Body of pancreas (tissue), 4 donors: Measurements from ENCODE around the gene RASL12. TPM values are rescaled to one million over a fixed set of nuclear protein-coding genes. Genes with fewer than 3 reads are reported as not detected.

Source experiments
- ATAC-seq: fragments of 150-250 bp; one replicate; pipeline ENCODE4 v1.9.1; 2016
- DNase-seq, 4 donors: peaks; one replicate each; pipeline ENCODE4 v3.0.0-alpha.2; 2019
- H3K27ac ChIP-seq, 4 donors: fragments of 200-600 bp; sonication (generic); 1 replicate in 3 of 4; 2 replicates in 1 of 4; pipeline versions ENCODE4 v1.5.1 to v1.6.1; 2016 to 2019; ENCODE audit warnings: mild to moderate bottlenecking in 1 of 4, mixed read lengths in 1 of 4, moderate library complexity in 1 of 4
- H3K27me3 ChIP-seq, 2 donors: fragments of 200-600 bp; sonication (generic); one replicate each; pipeline ENCODE4 v1.6.0; 2016; ENCODE audit warnings: mild to moderate bottlenecking in 1 of 2
- H3K36me3 ChIP-seq, 2 donors: fragments of 200-600 bp; sonication (generic); replicated peaks in 1 of 2; 2 replicates each; pipeline ENCODE4 v1.5.1; 2016; ENCODE audit warnings: low read depth in 2 of 2; ENCODE audit not compliant: insufficient read depth in 1 of 2
- H3K4me1 ChIP-seq: fragments of 200-600 bp; sonication (generic); one replicate; pipeline ENCODE4 v1.6.0; 2016
- H3K4me3 ChIP-seq, 2 donors: fragments of 200-600 bp; sonication (generic); 1 replicate in 1 of 2; 2 replicates in 1 of 2; pipeline ENCODE4 v1.5.1; 2016 to 2019
- H3K9me3 ChIP-seq, 3 donors: fragments of 200-600 bp; sonication (generic); 1 replicate in 2 of 3; 2 replicates in 1 of 3; pipeline ENCODE4 v1.5.1; 2016
- POLR2A ChIP-seq, 3 donors: fragments of 450-650 bp; IDR thresholded peaks; one replicate each; pipeline ENCODE4 v1.6.1; 2016; ENCODE audit warnings: antibody characterized with exemption in 3 of 3, mild to moderate bottlenecking in 2 of 3
- WGBS, 2 donors: methylation state at CpG; one replicate each; pipeline ENCODE4 v1.1.5; 2017; 5-methylcytosine and 5-hydroxymethylcytosine counted together
- intact Hi-C: fragments of 100-400 bp; cut with DNase I; formaldehyde crosslinking; loops from one replicate; pipeline ENCODE4 v1.15.1; 2023
- total RNA-seq, 2 donors: library from RNA; depleted of rRNA; stranded (reverse); fragments of >200 nt; gene quantifications; one replicate each; pipeline ENCODE4 v1.1.0, GENCODE V29; 2016
- TF ChIP-seq, protein P1 (sequence below), 7 experiments: fragments of 450-650 bp in 4 of 7; fragments of 200-600 bp in 3 of 7; sonication (generic) in 3 of 7; IDR thresholded peaks; one replicate each; pipeline ENCODE4 v1.5.1; 2016 to 2019; ENCODE audit warnings: antibody characterized with exemption in 7 of 7

RASL12 gene
- total RNA-seq, 2 donors from 2014 or later: 3.1 to 4.6 TPM

DNA sequence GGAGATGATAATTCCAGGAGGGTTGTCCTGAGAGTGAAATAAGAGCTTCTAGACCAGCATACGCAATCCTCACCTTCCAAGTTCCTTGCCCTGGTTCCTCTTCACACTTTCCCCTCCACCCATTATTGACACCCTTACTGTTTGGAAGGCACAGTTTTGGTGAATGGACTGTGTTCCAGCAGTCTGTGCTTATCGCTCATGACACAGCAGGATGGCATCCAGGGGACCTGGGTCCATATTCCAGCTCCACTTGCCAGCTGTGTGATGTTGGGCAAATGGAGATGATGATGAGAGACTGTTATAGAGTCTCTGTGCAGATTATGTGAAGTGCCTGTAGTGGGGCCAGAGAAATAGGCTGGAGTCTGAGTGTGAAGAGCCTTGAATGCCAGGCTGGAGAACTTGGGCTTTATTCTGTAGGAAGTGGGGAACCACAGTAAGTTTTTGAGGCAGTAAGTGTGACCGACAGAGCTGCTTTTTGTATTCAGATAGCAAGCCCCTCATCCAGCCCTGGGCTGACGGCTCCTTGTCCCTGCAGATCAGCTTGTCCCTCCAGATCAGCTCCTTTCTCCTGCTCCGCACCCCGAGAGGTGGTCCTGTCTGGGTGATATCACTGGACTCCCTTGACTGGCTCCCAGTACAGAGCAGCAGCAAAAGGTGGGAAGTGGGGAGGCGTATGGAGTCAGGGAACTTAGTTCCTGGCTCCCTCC, 16.9 kb upstream of the RASL12 start:
- intact Hi-C loops: no loop called here
- no peak overlapping the region for H3K27ac ChIP-seq
- no peak for ATAC-seq

DNA sequence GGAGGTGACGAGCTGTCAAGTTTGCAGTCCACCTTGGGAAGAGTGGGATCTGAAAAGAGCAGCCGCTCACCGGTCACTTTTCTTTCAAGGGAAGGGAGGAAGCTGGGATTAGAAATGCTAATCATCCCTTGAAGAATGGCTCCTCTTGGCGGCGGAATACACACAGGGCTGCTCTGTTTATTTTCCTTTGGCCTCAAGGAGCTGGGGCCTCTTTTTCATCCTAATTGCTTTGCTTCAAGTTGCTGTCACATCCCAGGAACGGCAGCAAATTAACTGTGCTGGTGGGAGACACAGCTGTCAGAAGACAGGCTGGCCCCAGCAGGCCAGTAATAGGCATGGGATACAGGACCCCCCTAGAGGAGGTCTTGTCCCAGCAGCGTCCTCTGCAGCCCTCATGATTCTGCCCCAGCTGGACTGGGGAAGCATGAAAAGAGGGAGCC, 15.5 kb upstream of the RASL12 start:
- Histone ChIP-seq H3K27ac (no peak overlapping the region), H3K36me3 (no peaks in the 10 kb centered on the region), H3K4me1 (peaks cover 1% of the 10 kb centered on the region), H3K27me3 (no peaks in the 10 kb centered on the region), H3K4me3 (no peak overlapping the region), H3K9me3 (no peaks in the 10 kb centered on the region)
- no peak for TF ChIP-seq POLR2A (IDR thresholded peaks at IDR 0.05)
- TF ChIP-seq, protein P1, sequence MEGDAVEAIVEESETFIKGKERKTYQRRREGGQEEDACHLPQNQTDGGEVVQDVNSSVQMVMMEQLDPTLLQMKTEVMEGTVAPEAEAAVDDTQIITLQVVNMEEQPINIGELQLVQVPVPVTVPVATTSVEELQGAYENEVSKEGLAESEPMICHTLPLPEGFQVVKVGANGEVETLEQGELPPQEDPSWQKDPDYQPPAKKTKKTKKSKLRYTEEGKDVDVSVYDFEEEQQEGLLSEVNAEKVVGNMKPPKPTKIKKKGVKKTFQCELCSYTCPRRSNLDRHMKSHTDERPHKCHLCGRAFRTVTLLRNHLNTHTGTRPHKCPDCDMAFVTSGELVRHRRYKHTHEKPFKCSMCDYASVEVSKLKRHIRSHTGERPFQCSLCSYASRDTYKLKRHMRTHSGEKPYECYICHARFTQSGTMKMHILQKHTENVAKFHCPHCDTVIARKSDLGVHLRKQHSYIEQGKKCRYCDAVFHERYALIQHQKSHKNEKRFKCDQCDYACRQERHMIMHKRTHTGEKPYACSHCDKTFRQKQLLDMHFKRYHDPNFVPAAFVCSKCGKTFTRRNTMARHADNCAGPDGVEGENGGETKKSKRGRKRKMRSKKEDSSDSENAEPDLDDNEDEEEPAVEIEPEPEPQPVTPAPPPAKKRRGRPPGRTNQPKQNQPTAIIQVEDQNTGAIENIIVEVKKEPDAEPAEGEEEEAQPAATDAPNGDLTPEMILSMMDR (IDR thresholded peaks at IDR 0.05): peak in 1 of 7 experiments; percentile 13
- intact Hi-C loops: no loop called here
- ATAC-seq: no peak
- WGBS, 2 donors: 33 to 36% methylated on average over 7 of the region's 7 CpGs
- no peak for DNase-seq

More for the DNA sequence above, 16.9 kb upstream of the RASL12 start:
- H3K4me3 ChIP-seq: no peak overlapping the region
- TF ChIP-seq, protein P1 (IDR thresholded peaks at IDR 0.05): no peak
- no peak for TF ChIP-seq POLR2A (IDR thresholded peaks at IDR 0.05)
- WGBS, 2 donors: 57 to 73% methylated on average over 7 of the region's 7 CpGs
- H3K9me3 ChIP-seq: no peaks in the 10 kb centered on the region
- peaks cover 5% of the 10 kb centered on the region for H3K4me1 ChIP-seq
- no peaks in the 10 kb centered on the region for H3K27me3 ChIP-seq
- H3K36me3 ChIP-seq: no peaks in the 10 kb centered on the region
- no peak for DNase-seq

DNA sequence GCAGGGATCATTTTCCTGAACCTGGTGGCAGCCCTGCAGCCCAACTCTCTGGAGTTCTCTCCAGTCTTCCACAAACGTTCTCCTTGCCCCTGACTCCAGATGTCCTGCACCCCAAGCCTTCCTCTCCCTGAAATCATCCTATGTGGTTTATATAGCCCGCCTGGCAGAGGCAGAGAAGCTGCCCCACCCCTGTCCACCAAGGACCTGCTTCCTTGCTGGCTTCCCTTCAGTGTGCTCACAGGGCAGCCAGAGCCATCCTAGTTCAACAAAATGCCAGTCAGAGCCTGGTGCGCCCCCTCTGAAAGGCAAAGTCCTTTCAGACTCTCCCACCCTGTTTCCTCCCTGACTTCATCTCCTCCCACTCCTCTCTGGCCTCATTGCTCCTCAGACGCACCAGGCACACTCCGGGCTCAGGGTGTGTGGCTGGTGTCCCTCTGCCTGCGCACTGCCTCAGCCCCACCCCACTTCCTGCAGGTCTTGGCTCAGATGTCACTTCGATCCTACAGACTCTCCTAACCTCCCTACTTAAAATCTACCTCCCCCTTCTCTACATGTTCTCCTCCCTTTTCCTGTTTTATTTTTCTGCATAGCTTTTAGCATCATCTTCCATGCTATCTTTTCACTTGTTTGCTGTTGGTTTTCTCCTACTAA, 14.6 kb upstream of the RASL12 start:
- Histone ChIP-seq H3K27ac (no peak overlapping the region), H3K9me3 (no peaks in the 10 kb centered on the region)

DNA sequence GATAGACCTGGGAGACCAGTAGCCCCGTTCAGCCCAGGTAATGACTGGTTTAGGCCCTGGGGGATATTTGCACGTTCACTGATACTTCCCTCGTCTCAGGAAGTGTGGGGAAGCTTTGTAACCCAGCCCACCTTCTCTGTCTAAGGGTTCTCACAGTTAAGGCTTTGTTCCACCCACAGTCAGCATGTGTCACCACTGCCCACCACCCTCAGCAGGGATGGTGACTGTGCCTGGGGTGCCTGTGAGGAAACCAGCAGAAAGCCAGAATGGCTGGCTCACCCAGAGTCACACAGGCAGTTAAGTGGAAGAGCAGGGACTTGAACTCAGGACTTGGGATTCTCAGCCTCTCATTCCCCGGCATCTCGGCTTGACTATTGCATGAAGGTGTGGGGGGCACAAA, 14.0 kb upstream of the RASL12 start:
- H3K9me3 ChIP-seq: no peaks in the 10 kb centered on the region
- no peak for ATAC-seq
- WGBS, 2 donors: 46 to 63% methylated on average over 4 to 5 of the region's 5 CpGs

More for the DNA sequence above, 14.6 kb upstream of the RASL12 start:
- TF ChIP-seq, protein P1 (IDR thresholded peaks at IDR 0.05): no peak
- TF ChIP-seq POLR2A (IDR thresholded peaks at IDR 0.05): no peak
- no peak overlapping the region for H3K4me3 ChIP-seq
- H3K4me1 ChIP-seq: peaks cover 10% of the 10 kb centered on the region
- 16 to 23% methylated on average over 7 of the region's 7 CpGs for WGBS, 2 donors
- H3K27me3 ChIP-seq: peaks cover 0 to 3% of the 10 kb centered on the region in 2 donors
- H3K36me3 ChIP-seq: no peaks in the 10 kb centered on the region
- DNase-seq: no peak
- intact Hi-C loops: no loop called here
- ATAC-seq: no peak

DNA sequence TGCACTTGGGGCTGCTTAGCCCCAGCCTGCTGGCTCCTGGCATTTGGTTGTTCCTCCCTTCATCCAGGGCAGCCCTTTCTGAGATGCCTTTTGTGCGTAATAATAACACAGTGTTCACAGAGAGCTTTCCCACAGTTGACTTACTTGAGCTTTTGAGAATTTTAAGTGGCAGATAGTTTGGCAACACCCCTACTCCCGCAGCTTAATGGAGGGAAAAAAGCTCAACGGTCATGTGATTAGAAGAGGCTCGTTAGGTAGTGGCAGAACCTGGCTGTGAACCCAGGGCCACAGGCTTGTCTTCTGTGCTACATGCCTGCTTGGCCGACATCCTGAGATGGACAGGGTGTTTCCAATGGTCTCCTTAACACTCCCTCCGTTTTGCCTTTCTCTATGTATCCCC, 13.5 kb upstream of the RASL12 start:
- no peak for DNase-seq
- Histone ChIP-seq H3K27ac (no peak overlapping the region), H3K9me3 (no peaks in the 10 kb centered on the region), H3K36me3 (no peaks in the 10 kb centered on the region), H3K27me3 (peaks cover 0 to 9% of the 10 kb centered on the region in 2 donors), H3K4me1 (peaks cover 10% of the 10 kb centered on the region), H3K4me3 (no peak overlapping the region)
- intact Hi-C loops: no loop called here
- TF ChIP-seq, protein P1 (IDR thresholded peaks at IDR 0.05): no peak
- TF ChIP-seq POLR2A (IDR thresholded peaks at IDR 0.05): no peak
- 58% methylated on average over 6 of the region's 6 CpGs for WGBS, 2 donors
- ATAC-seq: no peak

More for the DNA sequence above, 14.0 kb upstream of the RASL12 start:
- TF ChIP-seq POLR2A (IDR thresholded peaks at IDR 0.05): no peak
- Histone ChIP-seq H3K4me1 (peaks cover 10% of the 10 kb centered on the region), H3K27ac (no peak overlapping the region), H3K27me3 (peaks cover 0 to 9% of the 10 kb centered on the region in 2 donors), H3K36me3 (no peaks in the 10 kb centered on the region), H3K4me3 (no peak overlapping the region)
- no peak for DNase-seq
- intact Hi-C loops: no loop called here
